NT2/D1 (cell line): ENCODE measurements around the gene RASSF3.

Experiments
- SUZ12 ChIP-seq: IDR thresholded peaks from 2 replicates; pipeline ENCODE4 v1.6.1; 2011; ENCODE audit not compliant: insufficient read length, insufficient read depth; ENCODE audit errors: extremely low read depth
- ZNF274 ChIP-seq: IDR thresholded peaks from 2 replicates; pipeline ENCODE4 v1.6.1; 2011; ENCODE audit warnings: mild to moderate bottlenecking, low read depth, low read length

DNA sequence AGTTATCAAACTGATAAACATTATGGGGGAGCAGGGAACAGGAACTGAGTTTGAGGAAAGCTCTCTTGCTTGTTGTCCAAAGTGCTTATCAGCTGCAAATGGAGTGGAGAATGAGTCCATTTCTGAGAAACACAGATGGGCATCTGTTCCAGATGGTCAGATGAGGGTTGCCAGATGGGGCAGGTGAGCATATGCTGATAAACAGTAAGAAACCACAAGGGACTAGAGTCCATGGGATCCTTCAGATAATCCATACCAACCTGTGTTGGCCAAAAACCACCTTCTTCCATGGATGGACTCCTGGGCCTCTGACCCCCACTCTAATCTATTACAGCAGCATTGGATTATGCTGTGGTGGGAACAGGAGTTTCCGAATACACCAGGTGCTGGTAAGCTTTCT, 110.6 kb downstream of the RASSF3 start:
- TF ChIP-seq SUZ12 (no peak), ZNF274 (no peak)
